Activated naive CD4-positive, alpha-beta T cell treated with anti-CD3 and anti-CD28 coated beads, Interleukin-2, amount 50 U/mL, for 24 hours (primary cell): ENCODE data around the gene ASAP2.

Source experiments
- H3K27ac Mint-ChIP-seq: one replicate; pipeline ENCODE4 v1.8.0; 2021; ENCODE audit warnings: mild to moderate bottlenecking, mixed read lengths
- H3K27me3 Mint-ChIP-seq: one replicate; pipeline ENCODE4 v1.8.0; 2021; ENCODE audit warnings: mixed read lengths
- H3K36me3 Mint-ChIP-seq: one replicate; pipeline ENCODE4 v1.8.0; 2021; ENCODE audit warnings: mixed read lengths
- H3K4me1 Mint-ChIP-seq: one replicate; pipeline ENCODE4 v1.8.0; 2021; ENCODE audit warnings: mixed read lengths
- H3K4me3 Mint-ChIP-seq: one replicate; pipeline ENCODE4 v1.8.0; 2021; ENCODE audit warnings: mild to moderate bottlenecking, mixed read lengths
- H3K9me3 Mint-ChIP-seq: one replicate; pipeline ENCODE4 v1.8.0; 2021; ENCODE audit warnings: mixed read lengths

ASAP2 gene

GRCh38 chr2:9410108-9410507 lies 203.5 kb downstream of the ASAP2 start:
- no peaks in the 10 kb centered on the region for H3K27me3 Mint-ChIP-seq
- H3K4me1 Mint-ChIP-seq = peaks cover 3% of the 10 kb centered on the region
- no peaks in the 10 kb centered on the region for H3K9me3 Mint-ChIP-seq
- H3K4me3 Mint-ChIP-seq = no peak overlapping the region
- no peak overlapping the region for H3K27ac Mint-ChIP-seq
- peaks cover 4% of the 10 kb centered on the region for H3K36me3 Mint-ChIP-seq

GRCh38 chr2:9412781-9413180 lies 206.2 kb downstream of the ASAP2 start:
- Mint-ChIP-seq H3K4me3 (no peak overlapping the region), H3K27ac (no peak overlapping the region), H3K27me3 (no peaks in the 10 kb centered on the region), H3K4me1 (peaks cover 20% of the 10 kb centered on the region), H3K9me3 (no peaks in the 10 kb centered on the region), H3K36me3 (peaks cover 1% of the 10 kb centered on the region)

- H3K4me3 Mint-ChIP-seq = no peak overlapping the region
- H3K9me3 Mint-ChIP-seq = no peaks in the 10 kb centered on the region
- H3K27me3 Mint-ChIP-seq = no peaks in the 10 kb centered on the region
- peaks cover 4% of the 10 kb centered on the region for H3K36me3 Mint-ChIP-seq
- H3K27ac Mint-ChIP-seq = no peak overlapping the region
- peaks cover 48% of the 10 kb centered on the region for H3K4me1 Mint-ChIP-seq
These were observed 209.0 kb downstream of the ASAP2 start for GRCh38 chr2:9415516-9416169.

GRCh38 chr2:9416267-9416961 lies 209.8 kb downstream of the ASAP2 start:
- peaks cover 4% of the 10 kb centered on the region for H3K36me3 Mint-ChIP-seq
- no peaks in the 10 kb centered on the region for H3K27me3 Mint-ChIP-seq
- H3K9me3 Mint-ChIP-seq = no peaks in the 10 kb centered on the region
- peaks cover 51% of the 10 kb centered on the region for H3K4me1 Mint-ChIP-seq
- no peak overlapping the region for H3K4me3 Mint-ChIP-seq
- no peak overlapping the region for H3K27ac Mint-ChIP-seq

DNA sequence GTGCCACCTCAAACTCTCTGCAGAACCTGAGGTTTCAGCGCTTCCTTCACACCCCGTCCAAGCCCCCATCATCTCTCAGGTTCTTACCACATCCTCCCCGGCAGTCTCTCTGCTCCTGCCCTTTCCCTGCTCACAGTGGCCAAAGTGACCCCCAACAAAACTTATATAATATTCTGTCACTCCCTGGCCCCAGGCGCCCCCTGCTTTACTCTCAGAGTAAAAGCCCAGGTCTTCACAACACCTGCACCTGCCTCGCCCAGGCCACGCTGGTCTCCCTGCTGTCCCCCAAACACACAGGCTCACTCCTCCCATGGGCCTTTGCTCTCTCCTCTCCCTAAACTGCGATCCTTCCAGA lies 210.3 kb downstream of the ASAP2 start:
- Mint-ChIP-seq H3K4me1 (peaks cover 56% of the 10 kb centered on the region), H3K27ac (peak overlapping the region; percentile 32), H3K27me3 (no peaks in the 10 kb centered on the region), H3K9me3 (no peaks in the 10 kb centered on the region), H3K36me3 (peaks cover 4% of the 10 kb centered on the region), H3K4me3 (no peak overlapping the region)

- peak overlapping the region; percentile 65 for H3K27ac Mint-ChIP-seq
- no peaks in the 10 kb centered on the region for H3K27me3 Mint-ChIP-seq
- peaks cover 4% of the 10 kb centered on the region for H3K36me3 Mint-ChIP-seq
- no peaks in the 10 kb centered on the region for H3K9me3 Mint-ChIP-seq
- H3K4me1 Mint-ChIP-seq = peaks cover 61% of the 10 kb centered on the region
- H3K4me3 Mint-ChIP-seq = no peak overlapping the region
These were observed 211.1 kb downstream of the ASAP2 start for GRCh38 chr2:9417725-9418124.

- Mint-ChIP-seq H3K4me1 (peaks cover 61% of the 10 kb centered on the region), H3K27ac (peak overlapping the region; percentile 41), H3K9me3 (no peaks in the 10 kb centered on the region), H3K36me3 (peaks cover 4% of the 10 kb centered on the region), H3K4me3 (no peak overlapping the region), H3K27me3 (no peaks in the 10 kb centered on the region)
These were observed 212.1 kb downstream of the ASAP2 start for GRCh38 chr2:9418746-9419145.

DNA sequence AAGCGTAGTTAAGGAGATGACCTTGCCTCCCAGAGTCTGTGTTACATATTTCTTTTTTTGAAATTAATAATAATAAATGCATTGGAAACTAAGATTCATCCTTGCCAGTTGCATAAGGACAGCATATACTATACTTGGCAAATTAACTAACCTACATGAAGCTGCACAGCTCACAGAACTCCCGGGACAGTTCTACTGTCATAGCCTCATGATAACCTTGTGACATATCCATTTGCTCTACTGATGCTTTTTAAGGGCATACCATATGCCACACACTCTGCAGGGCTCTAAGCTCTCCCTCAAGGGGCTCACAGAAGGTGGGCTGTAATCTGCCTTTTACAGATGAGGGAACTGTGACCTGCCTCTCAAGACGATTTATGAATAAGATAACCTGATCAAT lies 212.9 kb downstream of the ASAP2 start:
- no peak overlapping the region for H3K27ac Mint-ChIP-seq
- H3K27me3 Mint-ChIP-seq = no peaks in the 10 kb centered on the region
- H3K9me3 Mint-ChIP-seq = no peaks in the 10 kb centered on the region
- H3K4me3 Mint-ChIP-seq = no peak overlapping the region
- H3K4me1 Mint-ChIP-seq = peaks cover 58% of the 10 kb centered on the region
- H3K36me3 Mint-ChIP-seq = peaks cover 4% of the 10 kb centered on the region

DNA sequence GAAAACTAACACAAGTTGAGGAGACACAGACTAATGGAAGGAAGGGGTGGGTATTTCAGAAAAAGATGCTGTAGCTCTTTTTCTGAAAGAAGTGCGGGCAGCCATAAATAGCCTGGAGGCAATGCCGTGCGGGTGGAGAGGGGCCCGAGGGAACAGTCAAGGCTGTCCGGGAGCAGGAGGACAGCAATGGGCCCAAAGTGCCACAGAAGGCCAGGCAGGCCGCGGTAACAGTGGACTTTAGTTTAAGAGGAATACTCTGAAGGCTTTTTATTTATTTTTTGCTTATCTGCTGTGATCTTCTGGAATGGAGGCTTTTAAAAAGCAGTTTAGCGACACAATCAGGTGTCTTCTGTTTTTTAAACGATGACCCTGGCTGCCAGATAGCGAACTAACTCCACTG lies 213.9 kb downstream of the ASAP2 start:
- H3K27ac Mint-ChIP-seq = no peak overlapping the region
- H3K9me3 Mint-ChIP-seq = no peaks in the 10 kb centered on the region
- H3K36me3 Mint-ChIP-seq = peaks cover 4% of the 10 kb centered on the region
- peak overlapping the region; percentile 5 for H3K4me3 Mint-ChIP-seq
- peaks cover 58% of the 10 kb centered on the region for H3K4me1 Mint-ChIP-seq
- no peaks in the 10 kb centered on the region for H3K27me3 Mint-ChIP-seq

GRCh38 chr2:9422321-9423099 lies 215.9 kb downstream of the ASAP2 start:
- no peaks in the 10 kb centered on the region for H3K27me3 Mint-ChIP-seq

GRCh38 chr2:9423100-9423921 lies 216.7 kb downstream of the ASAP2 start, which contains the start of the genes CPSF3 and ITGB1BP1:
TSS of gene CPSF3 (plus strand) at chr2:9423654. CDS start at chr2:9423774, 120 bp downstream.
TSS of gene ITGB1BP1 (minus strand) at chr2:9423528. CDS start at chr2:9418697, 4,831 bp downstream.
- peak within 1 kb of the TSS; percentile 92 for H3K27ac Mint-ChIP-seq
- peaks cover 2% of the 10 kb centered on the region for H3K36me3 Mint-ChIP-seq
- no peaks in the 10 kb centered on the region for H3K9me3 Mint-ChIP-seq
- H3K4me1 Mint-ChIP-seq = peaks cover 36% of the 10 kb centered on the region
- H3K27me3 Mint-ChIP-seq = no peaks in the 10 kb centered on the region
- H3K4me3 Mint-ChIP-seq = peak within 1 kb of the TSS; percentile 93

More at GRCh38 chr2:9422321-9423099, 215.9 kb downstream of the ASAP2 start:
- Mint-ChIP-seq H3K4me1 (peaks cover 43% of the 10 kb centered on the region), H3K36me3 (peaks cover 4% of the 10 kb centered on the region), H3K4me3 (peak overlapping the region; percentile 93), H3K27ac (peak overlapping the region; percentile 92), H3K9me3 (no peaks in the 10 kb centered on the region)

- no peak overlapping the region for H3K27ac Mint-ChIP-seq
- no peaks in the 10 kb centered on the region for H3K27me3 Mint-ChIP-seq
- peaks cover 3% of the 10 kb centered on the region for H3K36me3 Mint-ChIP-seq
- H3K4me1 Mint-ChIP-seq = peaks cover 34% of the 10 kb centered on the region
- H3K9me3 Mint-ChIP-seq = no peaks in the 10 kb centered on the region
- no peak overlapping the region for H3K4me3 Mint-ChIP-seq
These were observed 217.3 kb downstream of the ASAP2 start for GRCh38 chr2:9423922-9424272.

DNA sequence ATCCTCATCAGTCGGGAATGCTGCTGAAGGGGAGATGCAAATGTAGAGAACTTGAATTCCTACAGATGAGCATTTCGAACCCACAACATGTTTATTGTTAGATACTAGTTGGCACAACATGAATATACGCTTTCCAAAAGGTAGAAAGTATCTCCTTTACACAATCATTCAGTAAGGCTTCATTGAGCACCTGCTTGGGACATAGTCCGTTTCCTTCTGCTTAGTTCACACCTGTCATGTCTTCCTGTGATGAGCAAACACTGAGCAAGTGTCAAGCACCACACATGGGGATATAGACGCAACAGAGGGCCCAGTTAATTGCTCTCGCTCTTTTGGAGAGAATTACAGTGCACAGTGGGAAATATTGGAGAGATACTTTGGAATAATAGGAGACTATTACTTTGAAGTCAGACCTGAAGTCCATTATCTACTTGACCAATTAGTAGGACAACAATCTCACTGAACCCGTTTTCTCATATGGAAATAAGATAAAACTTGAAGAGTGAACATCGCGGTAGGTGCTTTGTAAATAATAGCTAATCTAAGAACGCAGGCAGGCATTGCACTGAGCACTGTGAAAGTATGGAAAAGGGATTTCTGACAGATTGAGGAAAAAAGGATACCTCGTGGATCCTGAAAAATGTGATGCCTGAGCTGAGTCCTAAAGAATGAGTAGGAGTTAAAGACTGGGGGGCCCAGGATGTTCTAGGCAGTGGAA lies 218.0 kb downstream of the ASAP2 start:
- H3K4me3 Mint-ChIP-seq = no peak overlapping the region
- H3K4me1 Mint-ChIP-seq = peaks cover 27% of the 10 kb centered on the region
- H3K27ac Mint-ChIP-seq = no peak overlapping the region
- no peaks in the 10 kb centered on the region for H3K9me3 Mint-ChIP-seq
- H3K27me3 Mint-ChIP-seq = no peaks in the 10 kb centered on the region
- peaks cover 5% of the 10 kb centered on the region for H3K36me3 Mint-ChIP-seq

- no peaks in the 10 kb centered on the region for H3K9me3 Mint-ChIP-seq
- peaks cover 30% of the 10 kb centered on the region for H3K36me3 Mint-ChIP-seq
- peak overlapping the region; percentile 48 for H3K27ac Mint-ChIP-seq
- no peak overlapping the region for H3K4me3 Mint-ChIP-seq
- H3K4me1 Mint-ChIP-seq = peaks cover 11% of the 10 kb centered on the region
- no peaks in the 10 kb centered on the region for H3K27me3 Mint-ChIP-seq
These were observed 222.5 kb downstream of the ASAP2 start for GRCh38 chr2:9428965-9429577.
